H1 (cell line): Measurements from ENCODE around the gene DIP2C. TPM values are rescaled to one million over a fixed set of nuclear protein-coding genes. Genes with fewer than 3 reads are reported as not detected.

Experiments
- CTCF ChIA-PET: fragments of 300-600 bp; sonication (Branson Sonifier 250); formaldehyde crosslinking; loops from one replicate; lab custom pipeline; 2021; ENCODE audit not compliant: partially characterized antibody; lab: Charles Lee
- POLR2A ChIA-PET: fragments of 300-600 bp; sonication (Branson Sonifier 250); formaldehyde crosslinking; loops from one replicate; lab custom pipeline; 2021; ENCODE audit warnings: inconsistent platforms; ENCODE audit not compliant: partially characterized antibody; lab: Charles Lee
- DNase-seq, 2 experiments: peaks; one replicate each; pipeline versions ENCODE4 v3.0.0 to v3.0.0-alpha.2; 2010 to 2022; ENCODE audit warnings: low spot score in 2 of 2, low read depth in 1 of 2, mixed read lengths in 1 of 2
- FAIRE-seq: peaks from 2 replicates; lab custom pipeline; 2011; peaks lifted over from hg19 to GRCh38; lab: Jason Lieb, UNC
- H2AFZ ChIP-seq: 2 replicates; pipeline ENCODE4 v1.8.1; 2012; ENCODE audit warnings: low read length, inconsistent platforms
- H2AK5ac ChIP-seq: 2 replicates; pipeline ENCODE4 v1.6.1; 2013; ENCODE audit warnings: low read depth, low read length
- H2BK120ac ChIP-seq: replicated peaks from 2 replicates; pipeline ENCODE3; 2013; ENCODE audit warnings: low read depth, low read length, inconsistent platforms
- H2BK12ac ChIP-seq: 2 replicates; pipeline ENCODE4 v1.6.1; 2013; ENCODE audit warnings: low read depth, low read length
- H2BK15ac ChIP-seq: 2 replicates; pipeline ENCODE4 v1.6.1; 2013; ENCODE audit warnings: low read length
- H2BK20ac ChIP-seq: 2 replicates; pipeline ENCODE4 v1.6.1; 2013; ENCODE audit warnings: low read length
- H2BK5ac ChIP-seq: 2 replicates; pipeline ENCODE4 v1.6.1; 2013; ENCODE audit warnings: low read depth, low read length
- H3K14ac ChIP-seq: 2 replicates; pipeline ENCODE4 v1.6.1; 2013; ENCODE audit warnings: inconsistent platforms; ENCODE audit not compliant: insufficient read length
- H3K18ac ChIP-seq: 2 replicates; pipeline ENCODE4 v1.6.1; 2013; ENCODE audit warnings: low read length; ENCODE audit errors: extremely low read depth
- H3K23ac ChIP-seq: 2 replicates; pipeline ENCODE4 v1.6.1; 2013; ENCODE audit warnings: inconsistent platforms; ENCODE audit not compliant: insufficient read length
- H3K23me2 ChIP-seq: 2 replicates; pipeline ENCODE4 v1.6.1; 2013; ENCODE audit warnings: low read depth, low read length
- H3K27ac ChIP-seq: 2 replicates; pipeline ENCODE4 v1.6.1; 2011; ENCODE audit warnings: low read depth, low read length, inconsistent platforms
- H3K27me3 ChIP-seq, 4 experiments: replicated peaks in 1 of 4; 1 replicate in 1 of 4; 2 replicates in 3 of 4; pipeline versions ENCODE4 v1.6.1 to v1.8.1; 2011 to 2013; ENCODE audit warnings: low read length in 3 of 4, mild to moderate bottlenecking in 3 of 4, inconsistent platforms in 2 of 4, mixed read lengths in 2 of 4, moderate library complexity in 1 of 4; ENCODE audit not compliant: control insufficient read depth in 3 of 4, insufficient read depth in 3 of 4; ENCODE audit errors: extremely low read depth in 1 of 4
- H3K36me3 ChIP-seq, 4 experiments: 2 replicates each; pipeline versions ENCODE4 v1.6.1 to v1.8.1; 2011 to 2013; ENCODE audit warnings: mild to moderate bottlenecking in 4 of 4, low read length in 3 of 4, moderate library complexity in 2 of 4, control low read depth in 1 of 4, inconsistent platforms in 1 of 4; ENCODE audit not compliant: insufficient read depth in 4 of 4, control insufficient read depth in 2 of 4
- H3K4ac ChIP-seq: replicated peaks from 2 replicates; pipeline ENCODE3; 2013; ENCODE audit warnings: low read length, low read depth, mixed read lengths, inconsistent platforms; ENCODE audit not compliant: insufficient read length
- H3K4me1 ChIP-seq, 4 experiments: replicated peaks in 1 of 4; 1 replicate in 1 of 4; 2 replicates in 3 of 4; pipeline versions ENCODE4 v1.6.1 to v1.8.1; 2011 to 2013; ENCODE audit warnings: low read length in 3 of 4, inconsistent platforms in 2 of 4, mixed read lengths in 1 of 4; ENCODE audit not compliant: insufficient read depth in 4 of 4, control insufficient read depth in 3 of 4
- H3K4me2 ChIP-seq, 2 experiments: 2 replicates each; pipeline versions ENCODE4 v1.6.1 to v1.8.1; 2011 to 2013; ENCODE audit warnings: low read depth in 2 of 2, low read length in 2 of 2, control low read depth in 1 of 2, inconsistent platforms in 1 of 2, mild to moderate bottlenecking in 1 of 2; ENCODE audit not compliant: insufficient read depth in 1 of 2
- H3K4me3 ChIP-seq, 4 experiments: fragments of 200-600, 300-600 bp in 1 of 4; sonication (generic), shearing (Covaris generic), sonication (Bioruptor Twin) in 1 of 4; 2 replicates each; pipeline versions ENCODE4 v1.5.1 to v1.8.1; 2011 to 2016; ENCODE audit warnings: low read length in 4 of 4, low read depth in 3 of 4, control low read depth in 2 of 4, inconsistent platforms in 2 of 4, mild to moderate bottlenecking in 2 of 4, mixed read lengths in 1 of 4, moderate library complexity in 1 of 4; ENCODE audit not compliant: insufficient read depth in 2 of 4; ENCODE audit errors: extremely low read depth in 1 of 4
- H3K56ac ChIP-seq: replicated peaks from 2 replicates; pipeline ENCODE3; 2013; ENCODE audit warnings: low read depth, mild to moderate bottlenecking, mixed read lengths, low read length, inconsistent platforms; ENCODE audit not compliant: insufficient read length
- H3K79me1 ChIP-seq: 2 replicates; pipeline ENCODE4 v1.6.1; 2013; ENCODE audit warnings: low read depth, low read length, control low read depth
- H3K79me2 ChIP-seq, 2 experiments: 2 replicates each; pipeline versions ENCODE4 v1.6.1 to v1.8.1; 2012 to 2013; ENCODE audit warnings: low read length in 2 of 2, mild to moderate bottlenecking in 2 of 2, inconsistent platforms in 1 of 2; ENCODE audit not compliant: insufficient read depth in 2 of 2, control insufficient read depth in 1 of 2
- H3K9ac ChIP-seq, 4 experiments: replicated peaks in 1 of 4; 1 replicate in 1 of 4; 2 replicates in 3 of 4; pipeline versions ENCODE4 v1.6.1 to v1.8.1; 2011 to 2013; ENCODE audit warnings: low read depth in 3 of 4, low read length in 3 of 4, control low read depth in 2 of 4, mild to moderate bottlenecking in 2 of 4, moderate library complexity in 2 of 4, inconsistent platforms in 1 of 4; ENCODE audit errors: extremely low read depth in 1 of 4
- H3K9me3 ChIP-seq, 2 experiments: 2 replicates each; pipeline versions ENCODE4 v1.6.1 to v1.8.1; 2012 to 2013; ENCODE audit warnings: mild to moderate bottlenecking in 2 of 2, moderate library complexity in 2 of 2, control low read depth in 1 of 2, inconsistent platforms in 1 of 2, low read depth in 1 of 2, low read length in 1 of 2, mixed read lengths in 1 of 2; ENCODE audit not compliant: insufficient read depth in 2 of 2
- H4K20me1 ChIP-seq, 2 experiments: replicated peaks in 1 of 2; 2 replicates each; pipeline versions ENCODE3 to v1.8.1; 2011 to 2013; ENCODE audit warnings: inconsistent platforms in 2 of 2, low read length in 2 of 2, mild to moderate bottlenecking in 1 of 2; ENCODE audit not compliant: insufficient read depth in 2 of 2, control insufficient read depth in 1 of 2
- H4K5ac ChIP-seq: 2 replicates; pipeline ENCODE4 v1.6.1; 2013; ENCODE audit warnings: low read length, low read depth, mixed read lengths, inconsistent platforms; ENCODE audit not compliant: insufficient read length
- H4K8ac ChIP-seq: 2 replicates; pipeline ENCODE4 v1.8.0; 2013; ENCODE audit warnings: mild to moderate bottlenecking, moderate library complexity, low read length, inconsistent platforms; ENCODE audit not compliant: insufficient read depth; ENCODE audit errors: extremely low read depth
- H4K91ac ChIP-seq: replicated peaks from 2 replicates; pipeline ENCODE3; 2013; ENCODE audit warnings: low read length, mixed read lengths, inconsistent platforms; ENCODE audit not compliant: insufficient read length
- CBX8 ChIP-seq: fragments of 300-800, 300-1000 bp; sonication (generic); IDR thresholded peaks from 2 replicates; pipeline ENCODE4 v1.7.1; 2016; ENCODE audit warnings: low read depth, low read length, borderline replicate concordance
- CEBPB ChIP-seq: IDR thresholded peaks from 2 replicates; pipeline ENCODE4 v1.6.1; 2012; ENCODE audit warnings: low read depth, low read length
- CHD2 ChIP-seq: IDR thresholded peaks from 2 replicates; pipeline ENCODE4 v1.6.1; 2012; ENCODE audit warnings: low read length, improper control_type of control experiment
- EGR1 ChIP-seq: IDR thresholded peaks from 2 replicates; pipeline ENCODE4 v1.6.1; 2011; ENCODE audit warnings: low read depth, low read length, borderline replicate concordance
- HDAC6 ChIP-seq: IDR thresholded peaks from one replicate; pipeline ENCODE4 v1.7.1; 2012; ENCODE audit warnings: low read depth, mild to moderate bottlenecking, inconsistent platforms, low read length, moderate library complexity
- KDM1A ChIP-seq: fragments of 200-600, 300-600 bp; sonication (generic); IDR thresholded peaks from 2 replicates; pipeline ENCODE4 v1.7.1; 2016; ENCODE audit warnings: mild to moderate bottlenecking, low read length, borderline replicate concordance
- MAFK ChIP-seq: IDR thresholded peaks from 2 replicates; pipeline ENCODE4 v1.6.1; 2012; ENCODE audit warnings: low read depth, mild to moderate bottlenecking, improper control_type of control experiment, low read length
- NRF1 ChIP-seq: IDR thresholded peaks from 2 replicates; pipeline ENCODE4 v1.6.1; 2011; ENCODE audit warnings: mild to moderate bottlenecking, low read depth, low read length, improper control_type of control experiment
- POLR2AphosphoS5 ChIP-seq: IDR thresholded peaks from 2 replicates; pipeline ENCODE4 v1.6.1; 2011; ENCODE audit warnings: low read depth, low read length
- POU5F1 ChIP-seq: IDR thresholded peaks from 2 replicates; pipeline ENCODE4 v1.6.1; 2011; ENCODE audit warnings: low read depth, mild to moderate bottlenecking, low read length, moderate library complexity
- SIX5 ChIP-seq: IDR thresholded peaks from 2 replicates; pipeline ENCODE4 v1.6.1; 2011; ENCODE audit warnings: mild to moderate bottlenecking, low read depth, low read length
- TAF7 ChIP-seq: optimal IDR thresholded peaks from 2 replicates; pipeline ENCODE3; 2011; ENCODE audit warnings: low read depth, mild to moderate bottlenecking, inconsistent platforms, low read length, moderate library complexity, borderline replicate concordance
- WGBS, 2 experiments: shearing (Covaris generic) in 1 of 2; methylation state at CpG; one replicate each; pipeline versions ENCODE4 v1.1.6 to v1.1.7; 2013 to 2015; ENCODE audit warnings: low lambda C conversion rate in 2 of 2, mixed read lengths in 2 of 2, inconsistent platforms in 1 of 2, low coverage in 1 of 2, missing lambda C conversion rate in 1 of 2; ENCODE audit not compliant: insufficient replicate concordance in 2 of 2, insufficient coverage in 1 of 2, insufficient read length in 1 of 2; ENCODE audit errors: extremely low coverage in 1 of 2, missing lambda C conversion rate in 1 of 2; 5-methylcytosine and 5-hydroxymethylcytosine counted together
- polyA plus RNA-seq, 7 experiments: library from polyadenylated mRNA; depleted of rRNA in 3 of 7; stranded (reverse) in 5 of 7; unstranded in 2 of 7; fragments of >200 nt in 5 of 7; fragments of 200-250 nt in 2 of 7; gene quantifications; 1 replicate in 5 of 7; 2 replicates in 1 of 7; 4 replicates in 1 of 7; pipeline versions ENCODE4 v1.2.1 to v1.2.3, GENCODE V29; 2011 to 2013; ENCODE audit warnings: missing spikeins in 2 of 7, mixed read lengths in 2 of 7
- total RNA-seq: library from RNA; stranded (reverse); fragmentation: NEBNext Ultra II Directional; extraction: Animal tissue kit (Norgen Biotek cat#: 25700); gene quantifications from 2 replicates; pipeline ENCODE4 v1.2.1, GENCODE V29; 2021
- TF ChIP-seq, protein P1 (sequence below): IDR thresholded peaks from 2 replicates; pipeline ENCODE4 v1.6.1; 2012; ENCODE audit warnings: low read length, inconsistent platforms

The DIP2C gene
- total and polyA plus RNA-seq, 2 of the 8 experiments (the other 6 are each of a cell fraction or from before 2014, with no cell fraction given) = 3.8 to 9.3 TPM

GRCh38 chr10:514137-514671 lies 175.3 kb downstream of the DIP2C start:
- Histone ChIP-seq H3K79me2 (no peaks in the 10 kb centered on the region), H2BK120ac (no peak overlapping the region), H4K5ac (no peak overlapping the region), H2BK5ac (no peak overlapping the region), H3K4me3 (no peak overlapping the region), H3K56ac (no peak overlapping the region), H3K27ac (no peak overlapping the region), H3K79me1 (peaks cover 3% of the 10 kb centered on the region; the same call in 1 of the 2 replicates), H3K27me3 (peaks cover 12 to 17% (median 14%) of the 10 kb centered on the region in 4 experiments), H4K20me1 (peaks cover 14 to 23% of the 10 kb centered on the region in 2 experiments), H3K36me3 (no peaks in the 10 kb centered on the region), H2BK15ac (no peak overlapping the region), H3K23me2 (no peaks in the 10 kb centered on the region), H4K8ac (no peak overlapping the region), H3K4me2 (no peak overlapping the region), H3K9me3 (no peaks in the 10 kb centered on the region), H3K23ac (no peak overlapping the region), H3K4ac (no peak overlapping the region), H2AK5ac (no peak overlapping the region), H2AFZ (no peak overlapping the region), H2BK20ac (no peak overlapping the region), H2BK12ac (no peak overlapping the region), H4K91ac (no peak overlapping the region), H3K18ac (no peak overlapping the region), H3K14ac (no peak overlapping the region), H3K9ac (no peak overlapping the region), H3K4me1 (no peaks in the 10 kb centered on the region; a peak in 3 of 7 replicates)
- DNase-seq (no peak), FAIRE-seq (no peak)
- CTCF ChIA-PET = interaction anchor here (0.8 kb wide), 2 partner anchors 275 to 276 kb away, joined by 3 read pairs; no protein-coding TSS in a partner anchor
- POLR2A ChIA-PET = no interaction called here
- WGBS, 2 experiments = 90% methylated on average over 22 of the region's 22 CpGs; no CpG with 5 or more reads in 1 of the 2 experiments
- no peak for TF ChIP-seq NRF1
- TF ChIP-seq CHD2 = no peak
- TF ChIP-seq, protein P1, sequence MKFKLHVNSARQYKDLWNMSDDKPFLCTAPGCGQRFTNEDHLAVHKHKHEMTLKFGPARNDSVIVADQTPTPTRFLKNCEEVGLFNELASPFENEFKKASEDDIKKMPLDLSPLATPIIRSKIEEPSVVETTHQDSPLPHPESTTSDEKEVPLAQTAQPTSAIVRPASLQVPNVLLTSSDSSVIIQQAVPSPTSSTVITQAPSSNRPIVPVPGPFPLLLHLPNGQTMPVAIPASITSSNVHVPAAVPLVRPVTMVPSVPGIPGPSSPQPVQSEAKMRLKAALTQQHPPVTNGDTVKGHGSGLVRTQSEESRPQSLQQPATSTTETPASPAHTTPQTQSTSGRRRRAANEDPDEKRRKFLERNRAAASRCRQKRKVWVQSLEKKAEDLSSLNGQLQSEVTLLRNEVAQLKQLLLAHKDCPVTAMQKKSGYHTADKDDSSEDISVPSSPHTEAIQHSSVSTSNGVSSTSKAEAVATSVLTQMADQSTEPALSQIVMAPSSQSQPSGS = no peak
- TF ChIP-seq POU5F1 = no peak
- TF ChIP-seq TAF7 = no peak
- TF ChIP-seq CBX8 = no peak
- TF ChIP-seq SIX5 = no peak
- no peak for TF ChIP-seq HDAC6
- no peak for TF ChIP-seq POLR2AphosphoS5
- TF ChIP-seq KDM1A = no peak
- no peak for TF ChIP-seq MAFK
- no peak for TF ChIP-seq EGR1
- no peak for TF ChIP-seq CEBPB
